K562 (cell line): Measurements from ENCODE around the gene TBC1D3B. TPM values are rescaled to one million over a fixed set of nuclear protein-coding genes. Genes with fewer than 3 reads are reported as not detected.

ENCODE experiments used
- ATAC-seq: fragments of 200-7000 bp; cut with Tn5 transposase; 3 replicates; pipeline ENCODE4 v1.9.1; 2020; ENCODE audit warnings: moderate library complexity
- BruUV-seq: library from RNA; stranded (reverse); fragments of 400-500 nt; replicated peaks from 2 replicates; lab custom pipeline; 2021; lab: Mats Ljungman, UMichigan
- CTCF ChIA-PET: fragments of 300-600 bp; formaldehyde crosslinking; extraction: SDS; loops from one replicate; lab custom pipeline; 2021; ENCODE audit warnings: low intra/inter-chr PET ratio; lab: Yijun Ruan, JAX
- POLR2A ChIA-PET: fragments of 300-600, 350-650 bp; sonication (Branson Sonifier 250); formaldehyde crosslinking; extraction: SDS; loops from one replicate; lab custom pipeline; 2021; ENCODE audit warnings: antibody characterized with exemption, inconsistent platforms; lab: Yijun Ruan, JAX
- DNase-seq, 4 experiments: peaks; one replicate each; pipeline versions ENCODE4 v3.0.0 to v3.0.0-alpha.2; 2011 to 2018; ENCODE audit warnings: low spot score in 3 of 4, mixed read lengths in 3 of 4; ENCODE audit errors: extremely low read depth in 1 of 4
- FAIRE-seq: peaks from 2 replicates; lab custom pipeline; 2011; peaks lifted over from hg19 to GRCh38; lab: Jason Lieb, UNC
- H2AFZ ChIP-seq: 2 replicates; pipeline ENCODE4 v1.6.0; 2011; ENCODE audit warnings: low read depth, low read length, control low read depth, inconsistent platforms
- H3K27ac ChIP-seq: fragments of 200-600 bp; 3 replicates; pipeline ENCODE4 v1.8.0; 2011; ENCODE audit warnings: low read depth, mild to moderate bottlenecking, control low read depth, inconsistent platforms, low read length, moderate library complexity, mixed read lengths; ENCODE audit errors: extremely low read depth
- H3K27me3 ChIP-seq, 2 experiments: fragments of 300-600 bp in 1 of 2; 2 replicates in 1 of 2; 3 replicates in 1 of 2; pipeline versions ENCODE4 v1.6.0 to v1.8.0; 2011; ENCODE audit warnings: inconsistent platforms in 2 of 2, low read length in 2 of 2, mild to moderate bottlenecking in 1 of 2, mixed read lengths in 1 of 2, moderate library complexity in 1 of 2; ENCODE audit not compliant: control insufficient read depth in 2 of 2, insufficient read depth in 2 of 2
- H3K36me3 ChIP-seq: fragments of 300-600 bp; 3 replicates; pipeline ENCODE4 v1.8.0; 2011; ENCODE audit warnings: mild to moderate bottlenecking, low read length, inconsistent platforms; ENCODE audit not compliant: control insufficient read depth, insufficient read depth
- H3K4me1 ChIP-seq, 2 experiments: fragments of 200-600 bp in 1 of 2; replicated peaks in 1 of 2; 2 replicates in 1 of 2; 3 replicates in 1 of 2; pipeline versions ENCODE4 v1.5.1 to v1.8.0; 2011; ENCODE audit warnings: inconsistent platforms in 2 of 2, low read length in 2 of 2, mild to moderate bottlenecking in 1 of 2, mixed read lengths in 1 of 2, moderate library complexity in 1 of 2; ENCODE audit not compliant: control insufficient read depth in 2 of 2, insufficient read depth in 2 of 2
- H3K4me2 ChIP-seq: 2 replicates; pipeline ENCODE4 v1.6.1; 2011; ENCODE audit warnings: low read length, control low read depth, inconsistent platforms, mixed read lengths; ENCODE audit not compliant: insufficient read depth
- H3K4me3 ChIP-seq: fragments of 200-600 bp; sonication (generic), shearing (Covaris generic); 2 replicates; pipeline ENCODE4 v1.5.1; 2016; ENCODE audit warnings: control low read depth, inconsistent platforms
- H3K79me2 ChIP-seq: fragments of 200-600 bp; 3 replicates; pipeline ENCODE4 v1.8.0; 2011; ENCODE audit warnings: low read length, inconsistent platforms; ENCODE audit not compliant: control insufficient read depth, insufficient read depth
- H3K9ac ChIP-seq, 2 experiments: 2 replicates each; pipeline versions ENCODE4 v1.6.0 to v1.6.1; 2011; ENCODE audit warnings: low read depth in 2 of 2, low read length in 2 of 2, control low read depth in 1 of 2, inconsistent platforms in 1 of 2, mild to moderate bottlenecking in 1 of 2, mixed read lengths in 1 of 2; ENCODE audit not compliant: insufficient read depth in 1 of 2
- H3K9me1 ChIP-seq: one replicate; pipeline ENCODE4 v1.6.0; 2011; ENCODE audit warnings: inconsistent platforms, mild to moderate bottlenecking, low read length, moderate library complexity; ENCODE audit not compliant: control insufficient read depth, insufficient read depth
- H3K9me3 ChIP-seq: replicated peaks from 2 replicates; pipeline ENCODE4 v1.5.1; 2011; ENCODE audit warnings: low read depth, low read length, inconsistent platforms; ENCODE audit not compliant: control insufficient read depth, insufficient read depth
- H4K20me1 ChIP-seq: replicated peaks from 2 replicates; pipeline ENCODE4 v1.6.1; 2011; ENCODE audit warnings: low read length, inconsistent platforms, mixed read lengths; ENCODE audit not compliant: control insufficient read depth, insufficient read depth
- BCOR ChIP-seq: fragments of 450-650 bp; IDR thresholded peaks from 2 replicates; pipeline ENCODE4 v1.6.1; 2016
- CHD4 ChIP-seq: fragments of 200-600 bp; sonication (generic); IDR thresholded peaks from 3 replicates; pipeline ENCODE4 v1.6.1; 2012; ENCODE audit warnings: low read depth, mild to moderate bottlenecking, mixed read lengths, low read length, inconsistent platforms; ENCODE audit not compliant: insufficient read depth, insufficient replicate concordance, poor library complexity, severe bottlenecking
- KLF13 ChIP-seq: fragments of 450-650 bp; IDR thresholded peaks from 2 replicates; pipeline ENCODE4 v1.6.1; 2016; ENCODE audit warnings: missing genetic modification characterization, low read depth, mild to moderate bottlenecking, missing compliant biosample characterization, moderate library complexity, borderline replicate concordance
- NR2C2 ChIP-seq, 2 experiments: fragments of 200-800 bp in 1 of 2; sonication (Bioruptor generic) in 1 of 2; sonication (generic) in 1 of 2; formaldehyde crosslinking in 1 of 2; IDR thresholded peaks; 2 replicates each; pipeline versions ENCODE4 v1.6.1 to v1.8.0; 2016 to 2022; ENCODE audit warnings: mild to moderate bottlenecking in 1 of 2, missing compliant biosample characterization in 1 of 2, missing genetic modification characterization in 1 of 2, missing genetic modification reagents in 1 of 2
- NR4A1 ChIP-seq, 2 experiments: fragments of 250-450 bp in 1 of 2; fragments of 450-650 bp in 1 of 2; sonication (Bioruptor Pico) in 1 of 2; IDR thresholded peaks; 2 replicates each; pipeline versions ENCODE4 v1.4.0 to v1.6.1; 2016 to 2020; ENCODE audit warnings: mild to moderate bottlenecking in 2 of 2, missing compliant biosample characterization in 1 of 2, missing genetic modification characterization in 1 of 2, moderate library complexity in 1 of 2
- SIX5 ChIP-seq, 2 experiments: IDR thresholded peaks; 2 replicates each; pipeline ENCODE4 v1.6.1; 2011; ENCODE audit warnings: low read length in 2 of 2, borderline replicate concordance in 1 of 2, low read depth in 1 of 2, mild to moderate bottlenecking in 1 of 2, moderate library complexity in 1 of 2; ENCODE audit not compliant: insufficient read depth in 1 of 2
- SP2 ChIP-seq: IDR thresholded peaks from 2 replicates; pipeline ENCODE4 v1.6.1; 2011; ENCODE audit warnings: mild to moderate bottlenecking, low read depth, low read length, moderate library complexity; ENCODE audit not compliant: poor library complexity, severe bottlenecking; ENCODE audit errors: extremely low read depth
- ZBTB17 ChIP-seq: fragments of 450-650 bp; formaldehyde crosslinking; IDR thresholded peaks from 2 replicates; pipeline ENCODE4 v1.4.0; 2020; ENCODE audit warnings: mild to moderate bottlenecking
- ZNF324 ChIP-seq: fragments of 250-450 bp; sonication (Bioruptor Pico); IDR thresholded peaks from 2 replicates; pipeline ENCODE4 v1.4.0; 2020; ENCODE audit warnings: mild to moderate bottlenecking
- WGBS: fragments of 100-300 bp; shearing (Covaris generic); methylation state at CpG from one replicate; pipeline ENCODE4 v1.1.6; 2016; ENCODE audit warnings: low coverage, mixed read lengths; ENCODE audit not compliant: insufficient coverage; ENCODE audit errors: missing lambda C conversion rate; 5-methylcytosine and 5-hydroxymethylcytosine counted together
- in situ Hi-C: fragments of 300-500 bp; cut with MboI; formaldehyde crosslinking; loops from 4 replicates; pipeline ENCODE4 v1.15.0; 2018; ENCODE audit warnings: inconsistent platforms, mixed read lengths
- intact Hi-C: fragments of 100-400 bp; cut with micrococcal nuclease; formaldehyde crosslinking; loops from 2 replicates; pipeline ENCODE4 v1.14.2; 2022
- polyA plus RNA-seq, 8 experiments: library from polyadenylated mRNA; depleted of rRNA in 4 of 8; stranded (reverse) in 5 of 8; unstranded in 3 of 8; fragments of >200 nt; fragmentation: Nextera tagmentation in 2 of 8; fragmentation: Illumina TruSeq in 1 of 8; extraction: Ambion mirVana in 2 of 8; extraction: Trizol in 1 of 8; gene quantifications; 2 replicates each; pipeline versions ENCODE4 v1.2.1 to v1.2.3, GENCODE V29; 2011 to 2014; ENCODE audit warnings: inconsistent platforms in 1 of 8, missing spikeins in 1 of 8
- total RNA-seq, 7 experiments: library from RNA; depleted of rRNA in 6 of 7; stranded (reverse); fragments of >200 nt in 6 of 7; fragmentation: Illumina TruSeq in 2 of 7; extraction: Trizol in 2 of 7; gene quantifications; 2 replicates each; pipeline versions ENCODE4 v1.2.1 to v1.2.3, GENCODE V29; 2011 to 2021; ENCODE audit warnings: low replicate concordance in 1 of 7
- TF ChIP-seq, protein P1 (sequence below): sonication (generic); formaldehyde crosslinking; IDR thresholded peaks from 2 replicates; pipeline ENCODE4 v1.8.0; 2022; ENCODE audit warnings: mild to moderate bottlenecking, missing genetic modification reagents
- TF ChIP-seq, protein P2 (sequence below): IDR thresholded peaks from 2 replicates; pipeline ENCODE4 v1.6.1; 2014; ENCODE audit warnings: antibody characterized with exemption

Gene TBC1D3B
- total and polyA plus RNA-seq, 9 of the 15 experiments (the other 6 are each of a cell fraction or from before 2014, with no cell fraction given), result 0.29 to 0.60 TPM; not detected in 7

DNA sequence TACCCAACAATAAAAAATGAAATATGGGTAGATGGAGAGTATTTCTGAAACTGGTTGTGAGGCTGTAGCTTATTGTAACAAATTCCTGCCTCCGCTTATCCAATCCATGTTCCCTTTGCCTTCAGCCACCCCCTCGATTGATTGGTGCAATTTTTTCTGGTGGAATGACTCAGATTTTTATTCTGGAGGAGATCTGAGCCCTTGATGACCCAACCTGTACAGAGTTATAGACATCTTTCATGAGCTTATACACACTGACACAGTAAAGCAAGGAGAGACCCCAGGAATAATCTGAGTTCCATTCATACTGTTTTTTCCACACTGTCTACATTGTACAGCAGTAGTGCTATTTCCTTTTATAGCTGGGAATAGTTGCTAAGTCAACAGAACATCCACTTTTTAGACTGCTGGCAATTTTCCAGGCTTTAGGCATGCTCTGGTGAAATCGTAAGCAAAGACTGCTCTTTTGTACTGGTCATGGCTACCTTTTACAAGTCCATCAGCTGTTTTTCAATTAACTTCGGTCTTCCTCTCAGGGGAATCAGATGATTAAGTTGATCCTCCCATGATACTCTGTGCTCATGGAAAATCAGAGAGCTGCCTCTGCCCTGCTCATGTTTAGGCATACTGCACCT is 42.7 kb downstream of the TBC1D3B start:
- Histone ChIP-seq H2AFZ (no peak overlapping the region), H3K4me1 (no peaks in the 10 kb centered on the region), H3K9me1 (no peaks in the 10 kb centered on the region), H3K9me3 (no peaks in the 10 kb centered on the region), H3K27me3 (no peaks in the 10 kb centered on the region; a peak in 1 of 5 replicates), H4K20me1 (no peaks in the 10 kb centered on the region), H3K4me2 (no peak overlapping the region), H3K36me3 (no peaks in the 10 kb centered on the region), H3K9ac (no peak overlapping the region), H3K4me3 (no peak overlapping the region), H3K79me2 (no peaks in the 10 kb centered on the region), H3K27ac (no peak overlapping the region)
- no TSS peak for BruUV-seq
- FAIRE-seq (no peak), DNase-seq (no peak), ATAC-seq (no peak)
- WGBS, result 0% methylated on average over 4 of the region's 4 CpGs
- in situ Hi-C loops (no loop called here), intact Hi-C loops (no loop called here)
- TF ChIP-seq SIX5 (IDR thresholded peaks at IDR 0.05; ENCODE audit: borderline replicate concordance in 1 of 2, insufficient read depth in 1 of 2, low read depth in 1 of 2, low read length in 2 of 2) (no peak), SP2 (no peak), NR2C2 (CRISPR knock-in tag; IDR thresholded peaks at IDR 0.05) (no peak), NR2C2 (tag; IDR thresholded peaks at IDR 0.05) (no peak), KLF13 (tag) (no peak), ZNF324 (CRISPR knock-in tag) (no peak), BCOR (no peak), NR4A1 (CRISPR knock-in tag; IDR thresholded peaks at IDR 0.05) (no peak), NR4A1 (tag; IDR thresholded peaks at IDR 0.05) (no peak), CHD4 (no peak), ZBTB17 (no peak)
- TF ChIP-seq, protein P1, sequence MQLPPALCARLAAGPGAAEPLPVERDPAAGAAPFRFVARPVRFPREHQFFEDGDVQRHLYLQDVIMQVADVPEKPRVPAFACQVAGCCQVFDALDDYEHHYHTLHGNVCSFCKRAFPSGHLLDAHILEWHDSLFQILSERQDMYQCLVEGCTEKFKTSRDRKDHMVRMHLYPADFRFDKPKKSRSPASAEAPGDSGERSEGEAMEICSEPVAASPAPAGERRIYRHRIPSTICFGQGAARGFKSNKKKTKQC, result no peak
- TF ChIP-seq, protein P2, sequence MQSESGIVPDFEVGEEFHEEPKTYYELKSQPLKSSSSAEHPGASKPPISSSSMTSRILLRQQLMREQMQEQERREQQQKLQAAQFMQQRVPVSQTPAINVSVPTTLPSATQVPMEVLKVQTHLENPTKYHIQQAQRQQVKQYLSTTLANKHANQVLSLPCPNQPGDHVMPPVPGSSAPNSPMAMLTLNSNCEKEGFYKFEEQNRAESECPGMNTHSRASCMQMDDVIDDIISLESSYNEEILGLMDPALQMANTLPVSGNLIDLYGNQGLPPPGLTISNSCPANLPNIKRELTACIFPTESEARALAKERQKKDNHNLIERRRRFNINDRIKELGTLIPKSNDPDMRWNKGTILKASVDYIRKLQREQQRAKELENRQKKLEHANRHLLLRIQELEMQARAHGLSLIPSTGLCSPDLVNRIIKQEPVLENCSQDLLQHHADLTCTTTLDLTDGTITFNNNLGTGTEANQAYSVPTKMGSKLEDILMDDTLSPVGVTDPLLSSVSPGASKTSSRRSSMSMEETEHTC, result no peak
- ChIA-PET CTCF (interaction anchor here (0.5 kb wide), 1 partner anchor 15 kb away, joined by 3 read pairs; no protein-coding TSS in a partner anchor), POLR2A (no interaction called here)
